Vagina (tissue), 2 donors: ENCODE measurements around the gene RRH. TPM values are rescaled to one million over a fixed set of nuclear protein-coding genes. Genes with fewer than 3 reads are reported as not detected.
"Not testable (repeated sequence)": the region's sequence is repeated elsewhere in the genome, so short reads cannot be mapped to it uniquely, and the experiment has no call there.

ENCODE experiments used
- DNase-seq, 2 donors: peaks; one replicate each; pipeline ENCODE4 v3.0.0-alpha.2; 2017; ENCODE audit errors: extremely low spot score in 2 of 2
- H3K27ac ChIP-seq: fragments of 200-600 bp; sonication (generic); one replicate; pipeline ENCODE4 v1.5.1; 2019
- H3K27me3 ChIP-seq: fragments of 200-600 bp; sonication (generic); one replicate; pipeline ENCODE4 v1.5.1; 2019
- H3K36me3 ChIP-seq, 2 donors: fragments of 200-600 bp; sonication (generic); one replicate each; pipeline ENCODE4 v1.5.1; 2017 to 2019
- H3K4me1 ChIP-seq: fragments of 200-600 bp; sonication (generic); one replicate; pipeline ENCODE4 v1.5.1; 2019
- H3K4me3 ChIP-seq, 2 donors: fragments of 200-600 bp; sonication (generic); 1 replicate in 1 of 2; 2 replicates in 1 of 2; pipeline ENCODE4 v1.5.1; 2016 to 2019
- H3K9me3 ChIP-seq: fragments of 200-600 bp; sonication (generic); one replicate; pipeline ENCODE4 v1.5.1; 2019
- POLR2A ChIP-seq, 2 donors: fragments of 450-650 bp; IDR thresholded peaks; one replicate each; pipeline ENCODE4 v1.6.1; 2017; ENCODE audit warnings: antibody characterized with exemption in 2 of 2, mild to moderate bottlenecking in 2 of 2, moderate library complexity in 2 of 2
- POLR2AphosphoS5 ChIP-seq, 2 donors: sonication (generic); formaldehyde crosslinking; IDR thresholded peaks; one replicate each; pipeline ENCODE4 v1.9.0; 2017; ENCODE audit warnings: antibody characterized with exemption in 2 of 2, mild to moderate bottlenecking in 2 of 2, low read depth in 1 of 2; ENCODE audit not compliant: insufficient read depth in 1 of 2
- intact Hi-C: fragments of 100-400 bp; cut with DNase I; formaldehyde crosslinking; loops from one replicate; pipeline ENCODE4 v1.15.1; 2023
- total RNA-seq: library from RNA; depleted of rRNA; stranded (reverse); fragments of >200 nt; gene quantifications from one replicate; pipeline ENCODE4 v1.2.3, GENCODE V29; 2016
- TF ChIP-seq, protein P1 (sequence below), 3 experiments: fragments of 450-650 bp in 2 of 3; fragments of 200-600 bp in 1 of 3; sonication (generic) in 1 of 3; IDR thresholded peaks; one replicate each; pipeline ENCODE4 v1.5.1; 2017 to 2019; ENCODE audit warnings: antibody characterized with exemption in 3 of 3, mild to moderate bottlenecking in 2 of 3, moderate library complexity in 2 of 3

The RRH gene
- total RNA-seq, 1 donor from 2014 or later = not detected

DNA sequence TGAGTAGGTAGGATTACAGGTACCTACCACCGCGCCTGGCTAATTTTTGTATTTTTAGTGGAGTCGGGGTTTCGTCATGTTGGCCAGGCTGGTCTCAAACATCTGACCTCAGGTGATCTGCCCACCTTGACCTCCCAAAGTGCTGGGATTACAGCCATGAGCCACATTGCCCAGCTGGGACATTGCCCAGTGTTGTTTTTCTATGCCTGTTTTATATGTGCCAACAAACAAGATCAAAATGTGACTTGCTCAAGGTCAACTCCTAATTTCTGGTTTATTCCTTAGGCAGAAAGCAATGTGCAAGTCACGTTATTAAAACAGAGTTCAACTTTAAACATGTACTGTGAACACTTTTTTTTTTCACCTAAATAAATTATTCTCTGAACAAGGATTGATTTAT, 22.8 kb downstream of the RRH start:
- intact Hi-C loops = no loop called here
- no peaks in the 10 kb centered on the region for H3K9me3 ChIP-seq

DNA sequence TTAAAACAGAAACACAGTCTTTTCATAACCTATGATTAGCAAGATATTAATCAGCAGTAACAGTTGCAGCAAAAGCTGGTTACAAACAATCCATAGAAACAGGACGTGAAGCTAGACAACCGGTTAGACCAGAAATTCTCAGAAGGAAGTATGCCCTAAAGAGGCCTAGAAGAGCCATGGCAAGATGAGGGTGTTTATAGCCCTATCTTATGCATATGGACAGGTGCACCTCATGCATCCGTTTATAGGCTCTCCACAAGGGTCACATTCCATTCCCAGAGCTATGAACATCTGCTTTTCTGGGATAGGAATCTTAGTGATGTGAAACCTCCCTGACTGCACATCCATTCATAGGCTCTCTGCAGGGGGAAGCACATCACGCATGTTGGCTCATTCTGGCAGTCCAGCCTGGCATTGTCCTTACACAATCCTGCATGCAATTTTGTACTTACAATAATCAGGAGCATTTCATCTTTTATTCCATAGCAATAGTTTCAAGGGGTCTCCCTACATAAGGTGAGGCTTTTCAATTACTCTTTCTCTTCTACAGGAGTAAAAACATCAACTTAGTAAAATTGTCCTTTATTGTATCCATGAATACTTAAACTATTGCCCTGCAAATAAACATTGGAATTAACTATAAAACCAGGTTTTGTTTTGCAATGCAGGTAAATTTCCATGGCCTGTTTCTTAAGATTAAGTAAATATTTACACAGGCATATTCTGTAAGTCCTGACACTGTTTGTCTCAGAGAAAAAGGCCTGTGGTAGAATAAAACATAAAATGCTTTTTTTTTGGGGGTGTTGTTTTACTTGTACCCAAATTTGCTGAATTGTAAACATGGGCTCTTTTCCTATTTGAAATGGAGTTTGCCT, 31.9 kb downstream of the RRH start:
- intact Hi-C loops, H3K9me3 ChIP-seq, H3K27ac ChIP-seq, DNase-seq, H3K36me3 ChIP-seq, H3K4me1 ChIP-seq, H3K4me3 ChIP-seq, H3K27me3 ChIP-seq: not testable (repeated sequence)

More for the DNA sequence above, 22.8 kb downstream of the RRH start:
- no peaks in the 10 kb centered on the region for H3K36me3 ChIP-seq
- no peak for DNase-seq
- TF ChIP-seq, protein P1, sequence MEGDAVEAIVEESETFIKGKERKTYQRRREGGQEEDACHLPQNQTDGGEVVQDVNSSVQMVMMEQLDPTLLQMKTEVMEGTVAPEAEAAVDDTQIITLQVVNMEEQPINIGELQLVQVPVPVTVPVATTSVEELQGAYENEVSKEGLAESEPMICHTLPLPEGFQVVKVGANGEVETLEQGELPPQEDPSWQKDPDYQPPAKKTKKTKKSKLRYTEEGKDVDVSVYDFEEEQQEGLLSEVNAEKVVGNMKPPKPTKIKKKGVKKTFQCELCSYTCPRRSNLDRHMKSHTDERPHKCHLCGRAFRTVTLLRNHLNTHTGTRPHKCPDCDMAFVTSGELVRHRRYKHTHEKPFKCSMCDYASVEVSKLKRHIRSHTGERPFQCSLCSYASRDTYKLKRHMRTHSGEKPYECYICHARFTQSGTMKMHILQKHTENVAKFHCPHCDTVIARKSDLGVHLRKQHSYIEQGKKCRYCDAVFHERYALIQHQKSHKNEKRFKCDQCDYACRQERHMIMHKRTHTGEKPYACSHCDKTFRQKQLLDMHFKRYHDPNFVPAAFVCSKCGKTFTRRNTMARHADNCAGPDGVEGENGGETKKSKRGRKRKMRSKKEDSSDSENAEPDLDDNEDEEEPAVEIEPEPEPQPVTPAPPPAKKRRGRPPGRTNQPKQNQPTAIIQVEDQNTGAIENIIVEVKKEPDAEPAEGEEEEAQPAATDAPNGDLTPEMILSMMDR (IDR thresholded peaks at IDR 0.05) = no peak
- TF ChIP-seq POLR2AphosphoS5 (IDR thresholded peaks at IDR 0.05; ENCODE audit: insufficient read depth in 1 of 2, low read depth in 1 of 2) (no peak), POLR2A (IDR thresholded peaks at IDR 0.05) (no peak)
- no peak overlapping the region for H3K27ac ChIP-seq
- H3K27me3 ChIP-seq = no peaks in the 10 kb centered on the region
- no peak overlapping the region for H3K4me3 ChIP-seq
- H3K4me1 ChIP-seq = no peaks in the 10 kb centered on the region

DNA sequence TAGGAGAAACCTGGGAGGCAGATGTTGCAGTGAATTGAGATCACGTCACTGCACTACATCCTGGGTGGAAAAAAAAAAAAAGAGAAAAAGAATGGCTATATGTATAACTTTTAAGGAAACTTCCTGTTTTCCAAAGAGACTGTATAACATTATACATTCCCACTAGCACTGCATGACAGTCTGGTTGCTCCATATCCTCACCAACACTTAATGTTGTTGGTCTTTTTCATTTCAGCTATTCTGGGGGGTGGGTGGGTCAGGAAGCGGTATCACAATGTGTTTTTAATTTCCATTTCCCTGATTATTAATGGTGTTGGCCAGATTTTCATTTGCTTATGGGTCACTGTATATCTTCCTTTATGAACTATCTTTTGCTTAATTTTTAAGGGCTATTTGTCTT, 33.5 kb downstream of the RRH start:
- TF ChIP-seq, protein P1 (IDR thresholded peaks at IDR 0.05) = no peak
- no peak for TF ChIP-seq POLR2AphosphoS5 (IDR thresholded peaks at IDR 0.05; ENCODE audit: insufficient read depth in 1 of 2, low read depth in 1 of 2)
- TF ChIP-seq POLR2A (IDR thresholded peaks at IDR 0.05) = no peak
- DNase-seq = no peak
- no peaks in the 10 kb centered on the region for H3K9me3 ChIP-seq
- intact Hi-C loops = no loop called here
- no peaks in the 10 kb centered on the region for H3K36me3 ChIP-seq
- H3K4me3 ChIP-seq = no peak overlapping the region
- no peak overlapping the region for H3K27ac ChIP-seq
- H3K27me3 ChIP-seq = no peaks in the 10 kb centered on the region
- no peaks in the 10 kb centered on the region for H3K4me1 ChIP-seq

DNA sequence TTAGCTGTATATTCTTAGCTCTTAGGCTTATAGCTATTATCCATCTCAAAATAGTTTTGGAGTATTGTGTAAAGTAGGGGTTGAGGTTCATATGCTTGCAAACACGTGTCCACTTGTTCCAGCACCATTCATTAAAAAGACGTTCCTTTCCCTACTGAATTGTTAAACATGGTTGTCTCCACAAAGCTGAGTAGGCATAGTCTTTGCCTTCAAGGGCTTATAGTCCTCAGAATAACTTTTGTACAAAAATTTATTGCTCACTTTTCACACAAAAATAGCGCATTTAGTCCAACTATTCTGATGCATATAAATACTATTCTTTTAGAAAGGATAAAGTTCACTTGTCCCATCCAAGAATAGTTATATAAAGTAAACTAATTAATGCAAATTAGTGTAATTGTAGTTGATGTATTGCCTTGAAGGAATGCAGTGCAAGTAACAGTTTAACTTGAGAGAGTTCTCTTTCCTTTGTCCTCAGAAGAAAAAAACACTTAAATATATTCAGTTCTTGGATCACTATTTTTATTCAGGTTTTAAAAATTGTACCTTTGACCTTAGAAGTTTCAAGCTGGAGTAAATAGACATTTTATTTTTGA, 34.2 kb downstream of the RRH start:
- H3K4me1 ChIP-seq = no peaks in the 10 kb centered on the region
- intact Hi-C loops = no loop called here
- no peaks in the 10 kb centered on the region for H3K36me3 ChIP-seq
- H3K27me3 ChIP-seq = no peaks in the 10 kb centered on the region
- DNase-seq = no peak
- TF ChIP-seq, protein P1 (IDR thresholded peaks at IDR 0.05) = no peak
- TF ChIP-seq POLR2A (IDR thresholded peaks at IDR 0.05) = no peak
- no peak for TF ChIP-seq POLR2AphosphoS5 (IDR thresholded peaks at IDR 0.05; ENCODE audit: insufficient read depth in 1 of 2, low read depth in 1 of 2)
- no peak overlapping the region for H3K27ac ChIP-seq
- no peak overlapping the region for H3K4me3 ChIP-seq
- no peaks in the 10 kb centered on the region for H3K9me3 ChIP-seq

DNA sequence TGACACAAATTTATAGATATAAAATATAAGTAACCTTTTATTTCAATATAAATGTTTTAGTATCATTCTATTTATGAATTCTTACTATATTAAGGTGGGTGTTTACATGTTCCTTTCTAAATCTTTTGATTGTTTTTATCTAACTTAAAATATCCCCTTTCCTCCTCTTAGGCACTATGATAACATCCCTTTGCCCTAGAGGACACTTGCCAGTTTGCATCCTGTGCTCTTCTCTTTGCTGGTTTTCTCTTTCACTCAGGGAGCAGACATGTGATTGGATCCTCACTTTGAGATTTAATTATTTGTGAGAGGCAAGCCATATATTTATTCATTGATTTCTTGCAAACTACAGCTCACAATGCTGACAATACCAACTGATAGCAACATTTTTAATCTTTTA, 36.4 kb downstream of the RRH start:
- H3K9me3 ChIP-seq = no peaks in the 10 kb centered on the region
- H3K4me1 ChIP-seq = no peaks in the 10 kb centered on the region
- no peak for DNase-seq
- H3K27me3 ChIP-seq = no peaks in the 10 kb centered on the region
- intact Hi-C loops = no loop called here
- H3K36me3 ChIP-seq = no peaks in the 10 kb centered on the region
- no peak overlapping the region for H3K4me3 ChIP-seq
- TF ChIP-seq, protein P1 (IDR thresholded peaks at IDR 0.05) = no peak
- no peak for TF ChIP-seq POLR2A (IDR thresholded peaks at IDR 0.05)
- TF ChIP-seq POLR2AphosphoS5 (IDR thresholded peaks at IDR 0.05; ENCODE audit: insufficient read depth in 1 of 2, low read depth in 1 of 2) = no peak
- no peak overlapping the region for H3K27ac ChIP-seq
